MCF 10A (cell line): ENCODE results near the gene IL20RA. TPM values are rescaled to one million over a fixed set of nuclear protein-coding genes. Genes with fewer than 3 reads are reported as not detected.

ENCODE experiments used
- BruUV-seq: library from RNA; stranded (reverse); fragments of 400-500 nt; replicated peaks from 2 replicates; lab custom pipeline; 2021; lab: Mats Ljungman, UMichigan
- CTCF ChIA-PET: fragments of 300-600 bp; sonication (Branson Sonifier 250); formaldehyde crosslinking; extraction: SDS; loops from one replicate; lab custom pipeline; 2021; ENCODE audit warnings: antibody characterized with exemption, inconsistent platforms; lab: Yijun Ruan, JAX
- POLR2A ChIA-PET: fragments of 300-600, 350-650 bp; sonication (Branson Sonifier 250); formaldehyde crosslinking; extraction: SDS; loops from one replicate; lab custom pipeline; 2020; ENCODE audit warnings: antibody characterized with exemption, inconsistent platforms; lab: Yijun Ruan, JAX
- DNase-seq: peaks from one replicate; pipeline ENCODE4 v3.0.0-alpha.2; 2018; ENCODE audit not compliant: unreplicated experiment
- H3K27ac Mint-ChIP-seq: one replicate; pipeline ENCODE4 v1.8.0; 2022; ENCODE audit warnings: mild to moderate bottlenecking, low read depth, mixed read lengths; ENCODE audit not compliant: unreplicated experiment
- H3K27me3 Mint-ChIP-seq: one replicate; pipeline ENCODE4 v1.8.0; 2022; ENCODE audit warnings: mixed read lengths; ENCODE audit not compliant: insufficient read depth, unreplicated experiment
- H3K36me3 Mint-ChIP-seq: one replicate; pipeline ENCODE4 v1.8.0; 2022; ENCODE audit warnings: mild to moderate bottlenecking, moderate library complexity, mixed read lengths; ENCODE audit not compliant: insufficient read depth, unreplicated experiment
- H3K4me1 Mint-ChIP-seq: one replicate; pipeline ENCODE4 v1.8.0; 2022; ENCODE audit warnings: mixed read lengths; ENCODE audit not compliant: insufficient read depth, unreplicated experiment
- H3K4me3 Mint-ChIP-seq: one replicate; pipeline ENCODE4 v1.8.0; 2022; ENCODE audit warnings: mild to moderate bottlenecking, moderate library complexity, mixed read lengths; ENCODE audit not compliant: unreplicated experiment
- H3K9me3 Mint-ChIP-seq: one replicate; pipeline ENCODE4 v1.8.0; 2022; ENCODE audit warnings: mixed read lengths; ENCODE audit not compliant: unreplicated experiment
- CTCF ChIP-seq: fragments of 200-600 bp; IDR thresholded peaks from one replicate; pipeline ENCODE4 v1.8.0; 2022; ENCODE audit warnings: antibody characterized with exemption, mild to moderate bottlenecking; ENCODE audit not compliant: unreplicated experiment
- intact Hi-C: fragments of 100-400 bp; cut with micrococcal nuclease; formaldehyde crosslinking; loops from 2 replicates; pipeline ENCODE4 v1.14.1; 2022
- total RNA-seq: library from RNA; stranded (reverse); gene quantifications from 2 replicates; pipeline ENCODE4 v1.2.3, GENCODE V29; 2022

Gene IL20RA
- total RNA-seq, 1 experiment from 2014 or later: 0.23 TPM

- no TSS peak for BruUV-seq
- Mint-ChIP-seq H3K4me3 (no peak overlapping the region), H3K27me3 (no peaks in the 10 kb centered on the region), H3K36me3 (no peaks in the 10 kb centered on the region), H3K27ac (no peak overlapping the region), H3K9me3 (no peaks in the 10 kb centered on the region), H3K4me1 (peaks cover 21% of the 10 kb centered on the region)
- no peak for DNase-seq
- TF ChIP-seq CTCF: no peak
- ChIA-PET CTCF (no interaction called here), POLR2A (no interaction called here)
- intact Hi-C loops: no loop called here
Measured at GRCh38 chr6:137006056-137006455, 38.7 kb downstream of the IL20RA start.

- Mint-ChIP-seq H3K4me3 (no peak overlapping the region), H3K36me3 (no peaks in the 10 kb centered on the region), H3K9me3 (no peaks in the 10 kb centered on the region), H3K27me3 (no peaks in the 10 kb centered on the region), H3K27ac (no peak overlapping the region), H3K4me1 (peaks cover 23% of the 10 kb centered on the region)
- no TSS peak for BruUV-seq
- POLR2A ChIA-PET: no interaction called here
- DNase-seq: no peak
- TF ChIP-seq CTCF: no peak
- CTCF ChIA-PET: interaction anchor here (0.6 to 1.5 kb wide), 4 partner anchors 9 to 606 kb away, joined by 3 to 5 read pairs (median 4); no protein-coding TSS in a partner anchor
- intact Hi-C loops: no loop called here
Measured at GRCh38 chr6:137005073-137005472, 39.7 kb downstream of the IL20RA start.

GRCh38 chr6:137002505-137002904 is 42.3 kb downstream of the IL20RA start:
- no peak overlapping the region for H3K4me3 Mint-ChIP-seq
- intact Hi-C loops: no loop called here
- no peak for DNase-seq
- ChIA-PET POLR2A (interaction anchor here (0.7 to 2.6 kb wide), 4 partner anchors 11 to 31 kb away, joined by 3 to 16 read pairs (median 4); no protein-coding TSS in a partner anchor), CTCF (interaction anchor here (1.0 to 1.6 kb wide), 2 partner anchors 11 to 12 kb away, joined by 3 to 4 read pairs; no protein-coding TSS in a partner anchor)
- H3K4me1 Mint-ChIP-seq: peaks cover 23% of the 10 kb centered on the region
- no peaks in the 10 kb centered on the region for H3K36me3 Mint-ChIP-seq
- TF ChIP-seq CTCF: no peak
- no peaks in the 10 kb centered on the region for H3K27me3 Mint-ChIP-seq
- no TSS peak for BruUV-seq
- H3K27ac Mint-ChIP-seq: no peak overlapping the region
- no peaks in the 10 kb centered on the region for H3K9me3 Mint-ChIP-seq

GRCh38 chr6:137001977-137002302 is 42.8 kb downstream of the IL20RA start:
- CTCF ChIA-PET: interaction anchor here (1.6 kb wide), 1 partner anchor 13 kb away, joined by 4 read pairs; no protein-coding TSS in a partner anchor
- Mint-ChIP-seq H3K4me3 (no peak overlapping the region), H3K9me3 (no peaks in the 10 kb centered on the region), H3K27ac (no peak overlapping the region), H3K27me3 (no peaks in the 10 kb centered on the region), H3K36me3 (no peaks in the 10 kb centered on the region), H3K4me1 (peaks cover 23% of the 10 kb centered on the region)
- POLR2A ChIA-PET: interaction anchor here (1.2 to 2.6 kb wide), 3 partner anchors 11 to 31 kb away, joined by 3 to 16 read pairs (median 5); no protein-coding TSS in a partner anchor
- intact Hi-C loops: no loop called here
- no peak for TF ChIP-seq CTCF
- DNase-seq: no peak
- BruUV-seq: no TSS peak
